AG09319 (cell line): ENCODE measurements around the gene GAL3ST2.

ENCODE experiments used
- DNase-seq: peaks from one replicate; pipeline ENCODE4 v3.0.0-alpha.2; 2010; ENCODE audit warnings: low read depth; ENCODE audit errors: extremely low read depth
- TF ChIP-seq, protein P1 (sequence below): IDR thresholded peaks from 2 replicates; pipeline ENCODE4 v1.5.1; 2011; ENCODE audit warnings: low read depth, mild to moderate bottlenecking, inconsistent platforms, low read length, moderate library complexity

The GAL3ST2 gene

DNA sequence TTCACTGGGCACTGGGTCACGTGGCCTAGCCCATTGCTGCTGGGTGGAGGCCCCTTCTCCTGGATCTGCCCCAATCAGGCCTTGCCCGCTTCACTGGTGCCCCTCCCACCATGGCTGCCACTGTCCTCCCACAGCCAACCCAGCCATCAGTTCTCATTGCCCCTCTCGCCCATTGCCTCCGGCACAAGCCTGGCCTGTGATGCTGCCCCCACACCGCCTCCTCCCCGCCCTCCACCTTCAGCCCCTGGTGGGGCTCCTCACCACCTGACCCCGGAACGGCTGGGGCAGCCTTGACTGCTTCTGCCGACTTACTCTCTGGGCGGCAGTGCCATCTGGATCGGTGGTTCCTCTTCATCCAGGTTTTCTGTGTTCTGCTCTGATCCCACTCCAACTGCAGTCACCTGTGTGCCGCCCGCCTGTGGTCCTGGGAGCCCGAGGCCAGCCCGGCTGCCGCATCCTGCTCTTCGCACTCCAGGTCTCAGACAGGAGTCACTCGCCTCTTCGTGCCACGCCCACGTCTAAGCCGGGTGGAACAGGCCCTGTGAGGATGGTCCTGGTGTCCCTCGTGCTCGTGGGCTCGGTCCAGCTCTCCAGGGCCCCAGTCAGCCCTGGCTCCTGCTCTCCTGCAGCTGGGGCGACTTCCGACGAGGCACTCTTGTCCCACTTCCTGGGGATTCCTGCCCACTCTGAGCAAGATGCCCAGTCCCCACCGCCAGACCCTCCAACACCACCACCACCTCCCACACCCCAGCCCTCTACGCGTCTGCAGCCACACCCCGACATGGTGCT, 28.0 kb upstream of the GAL3ST2 start:
- no peak for DNase-seq

DNA sequence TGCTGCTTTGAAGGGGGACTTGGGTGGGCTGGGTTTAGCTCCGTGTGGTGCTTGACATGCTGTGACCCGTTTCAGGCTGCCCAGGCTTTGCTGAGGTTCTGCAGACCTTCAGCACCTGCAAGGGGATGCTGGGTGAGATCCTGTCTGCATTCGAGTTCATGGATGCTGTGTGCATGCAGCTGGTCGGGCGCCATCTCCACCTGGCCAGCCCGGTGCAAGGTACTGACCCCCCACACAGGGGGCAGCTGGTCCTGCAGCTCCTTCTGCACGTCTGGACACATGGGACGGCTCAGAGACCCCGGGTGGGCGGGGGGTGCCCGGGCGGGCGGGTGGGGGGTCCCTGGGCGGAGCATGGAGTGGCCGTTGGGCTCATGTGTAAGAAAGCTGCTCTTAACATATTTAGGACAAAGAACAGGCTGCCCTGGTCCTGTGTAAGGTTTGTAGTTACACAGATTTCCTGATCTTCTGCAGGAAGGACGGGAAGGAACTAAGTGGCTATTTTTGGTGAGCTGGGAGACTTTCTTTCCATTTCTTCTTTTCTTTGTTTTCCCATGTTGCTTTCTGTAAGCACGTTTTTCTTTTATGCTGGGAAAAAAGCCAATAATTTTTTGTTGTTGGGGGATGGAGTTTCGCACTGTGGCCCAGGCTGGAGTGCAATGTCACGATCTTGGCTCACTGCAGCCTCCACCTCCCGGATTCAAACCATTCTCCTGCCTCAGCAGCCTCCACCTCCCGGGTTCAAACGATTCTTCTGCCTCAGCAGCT, 26.4 kb upstream of the GAL3ST2 start:
- TF ChIP-seq, protein P1, sequence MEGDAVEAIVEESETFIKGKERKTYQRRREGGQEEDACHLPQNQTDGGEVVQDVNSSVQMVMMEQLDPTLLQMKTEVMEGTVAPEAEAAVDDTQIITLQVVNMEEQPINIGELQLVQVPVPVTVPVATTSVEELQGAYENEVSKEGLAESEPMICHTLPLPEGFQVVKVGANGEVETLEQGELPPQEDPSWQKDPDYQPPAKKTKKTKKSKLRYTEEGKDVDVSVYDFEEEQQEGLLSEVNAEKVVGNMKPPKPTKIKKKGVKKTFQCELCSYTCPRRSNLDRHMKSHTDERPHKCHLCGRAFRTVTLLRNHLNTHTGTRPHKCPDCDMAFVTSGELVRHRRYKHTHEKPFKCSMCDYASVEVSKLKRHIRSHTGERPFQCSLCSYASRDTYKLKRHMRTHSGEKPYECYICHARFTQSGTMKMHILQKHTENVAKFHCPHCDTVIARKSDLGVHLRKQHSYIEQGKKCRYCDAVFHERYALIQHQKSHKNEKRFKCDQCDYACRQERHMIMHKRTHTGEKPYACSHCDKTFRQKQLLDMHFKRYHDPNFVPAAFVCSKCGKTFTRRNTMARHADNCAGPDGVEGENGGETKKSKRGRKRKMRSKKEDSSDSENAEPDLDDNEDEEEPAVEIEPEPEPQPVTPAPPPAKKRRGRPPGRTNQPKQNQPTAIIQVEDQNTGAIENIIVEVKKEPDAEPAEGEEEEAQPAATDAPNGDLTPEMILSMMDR: no peak
- no peak for DNase-seq

More for the DNA sequence above, 28.0 kb upstream of the GAL3ST2 start:
- TF ChIP-seq, protein P1: no peak

DNA sequence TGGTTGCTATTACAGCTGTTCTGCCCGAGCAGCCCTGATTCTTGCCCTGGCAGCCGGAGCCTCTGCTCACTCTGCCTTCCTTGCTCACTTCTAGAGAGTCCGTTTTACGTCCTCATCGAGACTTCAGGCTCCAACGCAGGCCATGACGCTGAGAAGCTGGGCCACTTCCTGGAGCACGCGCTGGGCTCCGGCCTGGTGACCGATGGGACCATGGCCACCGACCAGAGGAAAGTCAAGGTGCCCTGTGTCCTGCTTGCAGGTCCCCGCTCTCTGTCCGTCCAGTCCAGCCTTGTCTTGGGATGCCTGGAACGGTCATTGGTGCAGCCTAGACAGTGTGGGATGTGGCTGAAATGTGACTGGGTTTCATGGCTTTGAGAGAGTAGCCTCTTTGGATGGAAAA, 25.5 kb upstream of the GAL3ST2 start:
- DNase-seq: no peak
- TF ChIP-seq, protein P1: no peak

DNA sequence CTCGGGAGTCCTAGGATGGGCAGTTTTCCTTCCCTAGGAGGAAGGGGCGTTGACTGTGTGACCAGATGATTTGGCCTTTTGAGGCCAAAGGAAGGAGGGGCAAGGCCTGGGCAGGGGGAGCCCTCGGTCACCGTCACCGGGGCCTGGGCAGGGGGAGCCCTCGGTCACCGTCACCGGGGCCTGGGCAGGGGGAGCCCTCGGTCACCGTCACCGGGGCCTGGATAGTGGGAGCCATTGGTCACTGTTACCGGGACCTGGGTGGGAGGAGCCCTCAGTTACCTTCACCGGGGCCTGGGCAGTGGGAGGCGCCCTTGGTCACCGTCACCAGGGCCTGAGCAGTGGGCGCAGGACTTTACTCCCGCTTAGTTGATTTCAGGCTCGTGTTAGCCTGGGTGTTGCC, 24.8 kb upstream of the GAL3ST2 start:
- TF ChIP-seq, protein P1: no peak
- DNase-seq: no peak

DNA sequence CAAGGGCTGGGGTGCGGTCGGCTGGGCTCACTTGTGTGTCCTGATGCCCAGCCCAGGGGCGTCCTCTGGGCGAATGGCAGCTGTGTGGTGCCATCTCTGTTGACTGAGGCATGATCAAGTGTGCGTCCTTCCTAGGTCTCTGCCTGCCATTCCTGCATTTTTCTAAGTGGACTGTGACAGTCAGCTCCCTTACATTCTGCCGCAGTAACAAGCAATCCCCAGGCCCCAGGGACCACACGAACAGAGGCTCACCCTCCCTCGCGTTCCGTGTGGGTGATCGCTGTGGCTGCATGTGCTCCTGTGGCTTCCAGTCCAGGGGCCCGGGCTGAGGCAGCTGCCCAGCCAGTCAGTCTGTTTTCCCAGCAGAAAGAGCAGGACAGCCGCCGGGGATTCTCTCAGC, 24.4 kb upstream of the GAL3ST2 start:
- TF ChIP-seq, protein P1: no peak
- no peak for DNase-seq

DNA sequence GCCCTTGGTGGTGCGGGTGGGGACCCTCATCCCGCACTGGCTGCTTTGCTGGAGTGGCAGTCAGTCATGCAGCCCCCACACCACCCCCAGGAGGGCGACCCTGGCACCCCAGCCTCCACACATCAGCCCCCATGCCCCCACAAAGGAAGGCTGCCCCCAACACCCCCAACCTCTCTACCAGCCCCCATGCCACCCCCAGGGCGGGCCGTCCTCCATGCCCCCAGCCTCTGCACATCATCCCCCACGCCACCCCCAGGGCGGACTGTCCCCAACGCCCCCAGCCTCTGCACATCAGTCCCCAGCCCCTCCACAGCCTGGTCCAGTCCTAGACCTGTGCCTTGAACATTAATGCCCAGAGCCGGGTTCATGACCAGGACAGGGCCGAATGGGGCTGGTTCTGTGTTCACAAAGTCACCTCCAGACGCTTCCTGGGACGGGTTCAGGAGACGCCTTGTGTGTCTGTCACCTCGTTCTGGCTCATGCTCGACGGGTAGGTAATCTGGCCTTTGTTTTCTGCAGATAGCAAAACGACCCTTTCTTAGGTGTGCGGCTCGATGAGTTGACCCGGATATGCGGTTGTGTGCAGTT, 23.8 kb upstream of the GAL3ST2 start:
- DNase-seq: no peak
- TF ChIP-seq, protein P1: no peak

DNA sequence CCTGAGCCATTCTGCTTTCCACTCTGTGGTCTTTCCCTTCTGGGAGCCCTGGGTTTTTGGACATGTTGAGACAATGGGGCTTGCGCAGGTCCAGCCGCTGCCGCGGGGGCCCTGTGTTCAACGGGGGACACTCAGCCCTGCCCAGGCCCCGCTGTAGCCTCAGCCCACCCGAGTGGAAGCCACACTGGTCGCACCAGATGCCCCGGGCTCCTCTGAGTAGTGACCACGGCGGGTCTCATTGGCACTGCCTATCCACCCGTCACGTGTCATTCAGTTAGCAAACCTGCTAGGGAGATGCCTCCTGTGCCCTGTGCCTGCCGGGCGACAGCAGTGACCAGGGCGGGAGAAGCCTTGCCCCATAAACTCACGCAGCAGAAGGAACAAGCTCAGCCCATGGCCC, 23.1 kb upstream of the GAL3ST2 start:
- no peak for DNase-seq
- TF ChIP-seq, protein P1: no peak
